ENCODE results near the gene SRGAP3.
"Not testable (repeated sequence)": the region's sequence is repeated elsewhere in the genome, so short reads cannot be mapped to it uniquely, and the experiment has no call there.

Gene SRGAP3

DNA sequence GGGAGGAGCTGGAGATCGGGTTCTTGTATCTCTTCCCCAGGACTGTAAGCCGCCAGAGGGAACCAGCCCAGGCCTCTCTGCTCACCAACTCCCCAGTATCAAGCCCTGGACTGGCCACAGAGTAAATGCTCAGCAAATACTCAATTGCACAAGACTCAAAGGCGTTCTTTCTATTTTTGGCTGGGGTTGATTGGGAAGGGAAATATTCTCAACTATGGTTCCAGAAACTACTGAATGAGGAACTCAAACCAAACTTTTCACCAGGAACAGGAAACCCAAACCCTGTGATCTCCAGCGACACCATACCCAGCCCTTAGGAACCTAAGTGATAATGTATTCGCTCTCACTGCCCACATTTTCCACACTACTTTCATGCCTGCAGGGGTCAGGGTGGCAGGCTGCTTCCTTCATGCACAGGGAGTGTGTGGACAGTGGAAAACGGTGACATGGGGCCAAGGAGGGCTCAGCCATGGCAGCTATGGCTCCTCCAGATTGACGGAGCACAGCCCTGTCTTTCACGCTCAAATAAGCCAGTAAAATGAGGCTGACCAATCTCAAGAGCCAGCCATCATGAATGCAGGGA is 161.5 kb downstream of the SRGAP3 start:
- DNase-seq (ENCODE audit: low spot score), result no peak
- Histone ChIP-seq H3K4me3 (peak overlapping the region; percentile 39), H3K27ac (peak overlapping the region; percentile 66 to 80)
- TF ChIP-seq, protein P1, sequence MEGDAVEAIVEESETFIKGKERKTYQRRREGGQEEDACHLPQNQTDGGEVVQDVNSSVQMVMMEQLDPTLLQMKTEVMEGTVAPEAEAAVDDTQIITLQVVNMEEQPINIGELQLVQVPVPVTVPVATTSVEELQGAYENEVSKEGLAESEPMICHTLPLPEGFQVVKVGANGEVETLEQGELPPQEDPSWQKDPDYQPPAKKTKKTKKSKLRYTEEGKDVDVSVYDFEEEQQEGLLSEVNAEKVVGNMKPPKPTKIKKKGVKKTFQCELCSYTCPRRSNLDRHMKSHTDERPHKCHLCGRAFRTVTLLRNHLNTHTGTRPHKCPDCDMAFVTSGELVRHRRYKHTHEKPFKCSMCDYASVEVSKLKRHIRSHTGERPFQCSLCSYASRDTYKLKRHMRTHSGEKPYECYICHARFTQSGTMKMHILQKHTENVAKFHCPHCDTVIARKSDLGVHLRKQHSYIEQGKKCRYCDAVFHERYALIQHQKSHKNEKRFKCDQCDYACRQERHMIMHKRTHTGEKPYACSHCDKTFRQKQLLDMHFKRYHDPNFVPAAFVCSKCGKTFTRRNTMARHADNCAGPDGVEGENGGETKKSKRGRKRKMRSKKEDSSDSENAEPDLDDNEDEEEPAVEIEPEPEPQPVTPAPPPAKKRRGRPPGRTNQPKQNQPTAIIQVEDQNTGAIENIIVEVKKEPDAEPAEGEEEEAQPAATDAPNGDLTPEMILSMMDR (IDR thresholded peaks at IDR 0.05), result no peak

DNA sequence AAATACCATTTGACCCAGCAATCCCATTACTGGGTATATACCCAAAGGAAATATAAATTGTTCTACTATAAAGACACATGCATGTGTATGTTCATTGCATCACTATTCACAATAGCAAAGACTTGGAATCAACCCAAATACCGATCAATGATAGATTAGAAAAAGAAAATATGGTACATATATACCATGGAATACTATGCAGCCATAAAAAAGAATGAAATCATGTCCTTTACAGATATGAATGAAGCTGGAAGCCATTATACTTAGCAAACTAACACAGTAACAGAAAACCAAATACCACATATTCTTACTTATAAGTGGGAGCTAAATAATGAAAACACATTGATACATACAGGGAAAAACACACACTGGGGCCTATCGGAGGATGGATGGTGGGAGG is 164.0 kb downstream of the SRGAP3 start:
- not testable (repeated sequence) for H3K27ac ChIP-seq; H3K4me3 ChIP-seq; DNase-seq (ENCODE audit: low spot score)

DNA sequence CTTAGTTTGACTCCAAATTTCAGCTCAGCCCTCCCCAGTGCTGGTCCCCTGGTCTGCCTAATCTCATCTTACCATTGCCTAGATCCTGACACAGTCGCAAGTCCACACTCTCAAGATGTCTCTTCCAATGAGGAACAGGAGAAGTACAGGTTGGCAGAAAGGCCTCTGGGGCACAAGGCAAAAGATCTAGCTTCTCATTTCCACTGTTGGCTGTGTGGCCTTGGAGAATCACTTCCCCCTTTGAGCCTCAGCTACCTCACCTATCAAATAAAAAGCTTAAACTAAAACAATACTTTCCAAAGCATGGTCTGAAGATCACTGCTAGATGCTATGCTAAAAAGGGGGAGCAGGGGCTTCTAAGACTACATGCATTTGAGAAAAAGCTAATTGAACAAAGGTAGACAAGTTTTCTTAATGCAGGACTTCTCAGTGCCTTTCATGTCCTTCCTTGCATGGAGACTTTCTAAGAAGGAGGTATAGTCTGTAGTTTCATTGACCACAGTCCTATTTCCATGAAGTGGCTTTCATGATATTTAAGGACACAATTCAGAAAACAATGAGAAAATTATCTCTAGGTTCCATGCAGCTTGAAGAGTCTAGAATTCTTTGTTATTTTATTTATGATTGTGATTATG is 168.1 kb downstream of the SRGAP3 start:
- TF ChIP-seq, protein P1 (IDR thresholded peaks at IDR 0.05), result no peak
- H3K27ac ChIP-seq, result no peak overlapping the region
- DNase-seq (ENCODE audit: low spot score), result no peak
- no peak overlapping the region for H3K4me3 ChIP-seq

DNA sequence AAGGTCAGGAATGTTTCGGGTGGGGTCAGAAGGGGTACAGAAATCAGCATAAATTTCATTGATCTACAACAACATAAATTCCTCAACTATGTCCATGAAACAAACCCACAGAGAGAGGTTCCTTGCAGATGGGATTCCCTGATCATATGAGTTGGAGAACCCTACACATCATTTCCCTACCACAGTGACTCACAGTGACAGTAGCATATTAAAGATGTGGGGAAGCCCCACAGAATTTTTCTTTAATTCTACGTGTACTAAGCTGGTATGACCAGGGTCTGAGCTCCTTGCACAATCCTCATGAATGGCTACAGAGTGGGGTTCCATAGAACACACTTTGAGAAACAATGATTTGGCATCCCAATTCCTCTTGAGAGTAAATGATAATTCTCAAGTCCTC is 169.3 kb downstream of the SRGAP3 start:
- no peak overlapping the region for H3K4me3 ChIP-seq
- H3K27ac ChIP-seq, result no peak overlapping the region
- TF ChIP-seq, protein P1 (IDR thresholded peaks at IDR 0.05), result no peak
- DNase-seq (ENCODE audit: low spot score), result no peak

DNA sequence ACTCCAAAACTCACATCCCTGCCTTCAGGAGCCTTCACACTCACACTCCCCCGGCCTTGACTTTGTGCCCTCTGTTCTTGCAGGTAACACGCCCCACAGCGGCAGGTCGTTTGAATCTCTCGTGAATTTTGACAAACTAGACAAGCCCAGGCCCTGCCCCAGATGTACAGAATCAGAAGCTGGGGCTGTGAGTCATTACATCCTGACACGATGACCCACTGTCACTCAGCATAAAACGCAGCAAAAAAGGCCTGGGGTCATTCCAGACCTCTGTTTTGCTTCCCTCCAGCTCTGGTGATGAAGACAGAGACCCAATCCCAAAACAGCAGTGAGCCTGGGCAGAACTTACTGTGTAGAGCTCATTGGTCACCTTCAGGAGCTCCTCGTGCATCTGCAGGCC is 169.8 kb downstream of the SRGAP3 start:
- DNase-seq (ENCODE audit: low spot score), result no peak
- H3K4me3 ChIP-seq, result no peak overlapping the region
- TF ChIP-seq, protein P1 (IDR thresholded peaks at IDR 0.05), result no peak
- H3K27ac ChIP-seq, result no peak overlapping the region

DNA sequence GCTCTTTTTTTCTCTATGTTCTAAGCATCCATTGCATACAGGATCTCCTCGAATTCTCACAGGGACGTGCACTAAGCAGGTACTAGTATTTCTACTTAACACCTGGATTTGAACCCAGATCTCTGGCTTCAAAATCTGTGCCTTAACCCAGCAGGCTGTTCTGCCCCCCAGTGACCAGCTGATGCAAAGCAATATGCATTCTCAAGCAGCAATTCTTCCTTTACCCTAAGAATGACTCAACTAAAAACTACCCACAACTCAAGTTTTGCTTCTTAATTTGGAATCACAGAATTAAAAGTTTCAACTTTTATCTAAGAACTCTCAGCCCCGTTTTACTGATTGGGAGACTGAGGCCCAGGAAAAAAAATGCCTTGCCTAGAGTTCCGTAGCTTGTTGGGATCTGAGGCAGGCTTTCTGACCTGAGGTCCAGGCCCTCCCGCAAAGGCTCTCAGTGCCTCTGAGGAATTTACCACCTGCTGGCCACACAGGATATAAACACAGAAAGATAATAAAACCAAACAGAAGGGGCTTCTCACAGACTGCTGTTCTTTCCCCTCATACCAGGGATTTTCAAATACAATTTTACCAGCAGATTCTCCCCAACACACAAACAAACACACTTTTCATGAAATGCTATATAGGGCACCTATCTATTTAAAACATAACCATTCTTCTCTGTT is 170.7 kb downstream of the SRGAP3 start:
- TF ChIP-seq, protein P1 (IDR thresholded peaks at IDR 0.05), result no peak
- no peak overlapping the region for H3K27ac ChIP-seq
- no peak overlapping the region for H3K4me3 ChIP-seq
- no peak for DNase-seq (ENCODE audit: low spot score)

DNA sequence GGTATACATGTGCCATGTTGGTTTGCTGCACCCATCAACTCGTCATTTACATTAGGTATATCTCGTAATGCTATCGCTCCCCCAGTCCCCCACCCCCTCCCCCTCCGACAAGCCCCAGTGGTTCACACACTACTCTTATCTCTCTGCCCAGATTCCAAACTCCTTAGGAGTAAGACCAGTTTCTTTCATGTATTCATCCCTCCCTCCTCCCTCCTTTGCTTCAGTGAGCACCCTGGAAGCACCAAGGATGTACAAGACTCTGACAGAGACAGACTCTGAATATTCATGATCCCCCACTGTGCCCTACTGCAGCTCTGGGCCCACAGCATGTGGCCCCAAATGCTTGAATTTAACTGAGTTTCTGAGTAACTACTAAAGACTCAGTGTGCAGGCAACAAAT is 172.4 kb downstream of the SRGAP3 start:
- Histone ChIP-seq H3K27ac (no peak overlapping the region), H3K4me3 (no peak overlapping the region)
- no peak for DNase-seq (ENCODE audit: low spot score)
- TF ChIP-seq, protein P1 (IDR thresholded peaks at IDR 0.05), result no peak
